ENCODE measurements around the gene ARL16. TPM values are rescaled to one million over a fixed set of nuclear protein-coding genes. Genes with fewer than 3 reads are reported as not detected.
A peak's percentile ranks its signal among the peaks of the same experiment; 100 is the strongest.

The ARL16 gene
- total and polyA plus RNA-seq, 4 donors: 7.9 to 24.3 (median 11.3) TPM

DNA sequence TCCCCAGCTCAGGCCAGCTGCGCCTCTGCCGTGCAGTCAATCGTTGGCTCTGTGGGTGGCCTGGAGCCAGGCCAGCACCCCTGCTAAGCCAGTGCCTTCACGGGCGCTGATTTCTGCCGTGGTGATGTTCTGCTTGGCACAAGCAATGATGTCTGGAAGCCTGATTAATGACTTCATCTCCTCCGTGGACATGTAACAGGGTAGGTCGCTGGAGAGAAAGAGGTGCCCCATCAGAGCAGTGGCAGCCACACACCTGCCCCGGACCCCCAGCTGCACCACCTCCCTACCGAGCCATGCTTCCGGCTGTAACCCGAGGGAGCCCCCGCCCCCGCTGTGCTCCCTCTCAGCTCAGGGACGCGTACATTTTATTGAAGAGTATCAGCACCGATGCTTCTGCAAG lies 1.9 kb downstream of the ARL16 start:
- TF ChIP-seq SP1 (IDR thresholded peaks at IDR 0.05): no peak
- TF ChIP-seq RAD21 (IDR thresholded peaks at IDR 0.05): no peak
- no peak for TF ChIP-seq REST (IDR thresholded peaks at IDR 0.05)
- no peak for TF ChIP-seq YY1 (IDR thresholded peaks at IDR 0.05)
- no peak for TF ChIP-seq HNF4A (conservative IDR thresholded peaks at IDR 0.05)
- TF ChIP-seq GABPA (IDR thresholded peaks at IDR 0.05 in 1 of 2, conservative IDR thresholded peaks at IDR 0.05 in 1 of 2): no peak
- no peak for TF ChIP-seq EGR1 (IDR thresholded peaks at IDR 0.05; ENCODE audit: low read depth in 2 of 2)
- no peak overlapping the region for H3K9ac ChIP-seq (ENCODE audit: low read depth in 1 of 2, low read length in 2 of 2)
- H3K4me1 ChIP-seq (ENCODE audit: control insufficient read depth in 4 of 4, insufficient read depth in 4 of 4, low read length in 3 of 4): peaks cover 16 to 57% (median 43%) of the 10 kb centered on the region in 4 donors
- H3K27me3 ChIP-seq (ENCODE audit: control insufficient read depth in 4 of 4, insufficient read depth in 4 of 4, low read length in 3 of 4): no peaks in the 10 kb centered on the region
- peaks cover 0 to 5% (median 4%) of the 10 kb centered on the region in 4 donors for H3K36me3 ChIP-seq (ENCODE audit: control insufficient read depth in 4 of 4, insufficient read depth in 3 of 4, low read depth in 1 of 4, low read length in 3 of 4)
- no peak for DNase-seq (ENCODE audit: low spot score)
- no peak overlapping the region for H3K27ac ChIP-seq (ENCODE audit: low read depth in 1 of 2, low read length in 2 of 2)
- H3K9me3 ChIP-seq (ENCODE audit: control insufficient read depth in 4 of 4, low read length in 3 of 4): no peaks in the 10 kb centered on the region
- no peak overlapping the region for H3K4me3 ChIP-seq (ENCODE audit: low read depth in 1 of 3, low read length in 3 of 3)
- WGBS: 70% methylated on average over 17 of the region's 17 CpGs

GRCh38 chr17:81680150-81680549 lies 3.4 kb downstream of the ARL16 start:
- 42% methylated on average over 11 of the region's 11 CpGs for WGBS
- Histone ChIP-seq H3K9me3 (ENCODE audit: control insufficient read depth in 4 of 4, low read length in 3 of 4) (no peaks in the 10 kb centered on the region), H3K9ac (ENCODE audit: low read depth in 1 of 2, low read length in 2 of 2) (no peak overlapping the region), H3K27me3 (ENCODE audit: control insufficient read depth in 4 of 4, insufficient read depth in 4 of 4, low read length in 3 of 4) (no peaks in the 10 kb centered on the region), H3K36me3 (ENCODE audit: control insufficient read depth in 4 of 4, insufficient read depth in 3 of 4, low read depth in 1 of 4, low read length in 3 of 4) (no peaks in the 10 kb centered on the region), H3K4me3 (ENCODE audit: low read depth in 1 of 3, low read length in 3 of 3) (no peak overlapping the region), H3K4me1 (ENCODE audit: control insufficient read depth in 4 of 4, insufficient read depth in 4 of 4, low read length in 3 of 4) (peaks cover 13 to 50% (median 37%) of the 10 kb centered on the region in 4 donors), H3K27ac (ENCODE audit: low read depth in 1 of 2, low read length in 2 of 2) (peak overlapping the region; percentile 32 to 54)
- TF ChIP-seq HNF4G (IDR thresholded peaks at IDR 0.05): peak; percentile 69
- no peak for TF ChIP-seq YY1 (IDR thresholded peaks at IDR 0.05)
- peak; percentile 50 to 59 for TF ChIP-seq RXRA (IDR thresholded peaks at IDR 0.05)
- no peak for TF ChIP-seq NR2F2 (IDR thresholded peaks at IDR 0.05)
- TF ChIP-seq TAF1 (conservative IDR thresholded peaks at IDR 0.05): no peak
- TF ChIP-seq FOXA2 (IDR thresholded peaks at IDR 0.05): no peak
- TF ChIP-seq, protein P1, sequence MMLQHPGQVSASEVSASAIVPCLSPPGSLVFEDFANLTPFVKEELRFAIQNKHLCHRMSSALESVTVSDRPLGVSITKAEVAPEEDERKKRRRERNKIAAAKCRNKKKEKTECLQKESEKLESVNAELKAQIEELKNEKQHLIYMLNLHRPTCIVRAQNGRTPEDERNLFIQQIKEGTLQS (IDR thresholded peaks at IDR 0.05): no peak
- peak; percentile 72 for TF ChIP-seq SP1 (IDR thresholded peaks at IDR 0.05)
- peak in 1 of 2 donors; percentile 69 for TF ChIP-seq GABPA (IDR thresholded peaks at IDR 0.05 in 1 of 2, conservative IDR thresholded peaks at IDR 0.05 in 1 of 2)
- TF ChIP-seq HNF4A (conservative IDR thresholded peaks at IDR 0.05): peak; percentile 86 to 90
- no peak for DNase-seq (ENCODE audit: low spot score)

DNA sequence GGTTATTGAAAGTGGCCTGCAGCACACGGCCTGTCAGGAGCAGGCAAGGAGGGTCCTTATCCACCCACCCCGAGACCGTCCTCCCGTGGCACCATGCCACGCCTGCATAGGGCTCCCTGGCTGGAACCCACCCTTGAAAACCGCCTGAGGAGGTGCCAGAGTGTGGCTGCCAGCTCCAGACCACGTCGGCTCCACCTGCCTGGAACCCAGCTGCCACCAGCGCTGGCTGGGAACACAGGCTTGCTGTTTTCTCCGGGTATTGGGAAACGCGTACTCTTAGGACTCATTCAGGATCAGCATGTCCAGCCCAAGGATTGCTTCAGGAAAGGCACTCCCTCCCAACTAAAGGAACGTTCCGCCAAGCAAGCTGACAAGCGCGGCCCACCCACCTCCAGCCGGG lies 6.7 kb downstream of the ARL16 start:
- WGBS: 82% methylated on average over 17 of the region's 17 CpGs
- H3K9me3 ChIP-seq (ENCODE audit: control insufficient read depth in 4 of 4, low read length in 3 of 4): no peaks in the 10 kb centered on the region
- peaks cover 7 to 24% (median 12%) of the 10 kb centered on the region in 4 donors for H3K36me3 ChIP-seq (ENCODE audit: control insufficient read depth in 4 of 4, insufficient read depth in 3 of 4, low read depth in 1 of 4, low read length in 3 of 4)
- H3K27me3 ChIP-seq (ENCODE audit: control insufficient read depth in 4 of 4, insufficient read depth in 4 of 4, low read length in 3 of 4): no peaks in the 10 kb centered on the region
- TF ChIP-seq NR2F2 (IDR thresholded peaks at IDR 0.05): no peak
- no peak for TF ChIP-seq REST (IDR thresholded peaks at IDR 0.05)
- DNase-seq (ENCODE audit: low spot score): no peak
- H3K9ac ChIP-seq (ENCODE audit: low read depth in 1 of 2, low read length in 2 of 2): no peak overlapping the region
- peaks cover 6 to 28% (median 18%) of the 10 kb centered on the region in 4 donors for H3K4me1 ChIP-seq (ENCODE audit: control insufficient read depth in 4 of 4, insufficient read depth in 4 of 4, low read length in 3 of 4)
- H3K4me3 ChIP-seq (ENCODE audit: low read depth in 1 of 3, low read length in 3 of 3): no peak overlapping the region
- H3K27ac ChIP-seq (ENCODE audit: low read depth in 1 of 2, low read length in 2 of 2): no peak overlapping the region
